Measurements from ENCODE around the gene GLP1R.

DNA sequence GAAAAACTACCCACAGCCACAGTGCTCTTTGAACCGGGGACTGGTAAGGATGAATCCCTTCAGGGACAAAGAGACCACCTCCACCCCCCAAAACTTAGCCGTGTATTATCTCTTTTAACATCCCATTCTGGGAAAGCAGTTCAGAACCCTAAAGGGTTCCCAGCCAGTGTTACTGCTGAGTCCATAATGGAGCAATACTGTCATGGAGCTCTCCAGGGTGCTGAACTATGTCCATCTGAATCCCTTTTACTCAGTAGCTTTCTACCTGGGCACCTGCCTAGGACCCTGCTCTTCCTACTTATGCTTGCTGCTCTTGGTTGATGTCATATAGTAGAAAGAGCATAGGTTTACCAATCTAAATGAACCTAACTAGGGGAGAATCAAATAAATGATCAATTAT is 88.7 kb downstream of the GLP1R start:
- TF ChIP-seq, protein P1, sequence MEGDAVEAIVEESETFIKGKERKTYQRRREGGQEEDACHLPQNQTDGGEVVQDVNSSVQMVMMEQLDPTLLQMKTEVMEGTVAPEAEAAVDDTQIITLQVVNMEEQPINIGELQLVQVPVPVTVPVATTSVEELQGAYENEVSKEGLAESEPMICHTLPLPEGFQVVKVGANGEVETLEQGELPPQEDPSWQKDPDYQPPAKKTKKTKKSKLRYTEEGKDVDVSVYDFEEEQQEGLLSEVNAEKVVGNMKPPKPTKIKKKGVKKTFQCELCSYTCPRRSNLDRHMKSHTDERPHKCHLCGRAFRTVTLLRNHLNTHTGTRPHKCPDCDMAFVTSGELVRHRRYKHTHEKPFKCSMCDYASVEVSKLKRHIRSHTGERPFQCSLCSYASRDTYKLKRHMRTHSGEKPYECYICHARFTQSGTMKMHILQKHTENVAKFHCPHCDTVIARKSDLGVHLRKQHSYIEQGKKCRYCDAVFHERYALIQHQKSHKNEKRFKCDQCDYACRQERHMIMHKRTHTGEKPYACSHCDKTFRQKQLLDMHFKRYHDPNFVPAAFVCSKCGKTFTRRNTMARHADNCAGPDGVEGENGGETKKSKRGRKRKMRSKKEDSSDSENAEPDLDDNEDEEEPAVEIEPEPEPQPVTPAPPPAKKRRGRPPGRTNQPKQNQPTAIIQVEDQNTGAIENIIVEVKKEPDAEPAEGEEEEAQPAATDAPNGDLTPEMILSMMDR (conservative IDR thresholded peaks at IDR 0.05 in 1 of 2, IDR thresholded peaks at IDR 0.05 in 1 of 2; ENCODE audit: extremely low read depth in 1 of 2, insufficient read depth in 1 of 2, low read depth in 1 of 2, low read length in 2 of 2): no peak
- no peak for TF ChIP-seq EZH2 (IDR thresholded peaks at IDR 0.05; ENCODE audit: borderline replicate concordance, low read length)
